ELR (cell line): Measurements from ENCODE around the gene RASA3.
"Not testable (repeated sequence)": the region's sequence is repeated elsewhere in the genome, so short reads cannot be mapped to it uniquely, and the experiment has no call there.

Source experiments
- DNase-seq: peaks from one replicate; pipeline ENCODE4 v3.0.0-alpha.2; 2015; ENCODE audit warnings: low read depth

Gene RASA3

DNA sequence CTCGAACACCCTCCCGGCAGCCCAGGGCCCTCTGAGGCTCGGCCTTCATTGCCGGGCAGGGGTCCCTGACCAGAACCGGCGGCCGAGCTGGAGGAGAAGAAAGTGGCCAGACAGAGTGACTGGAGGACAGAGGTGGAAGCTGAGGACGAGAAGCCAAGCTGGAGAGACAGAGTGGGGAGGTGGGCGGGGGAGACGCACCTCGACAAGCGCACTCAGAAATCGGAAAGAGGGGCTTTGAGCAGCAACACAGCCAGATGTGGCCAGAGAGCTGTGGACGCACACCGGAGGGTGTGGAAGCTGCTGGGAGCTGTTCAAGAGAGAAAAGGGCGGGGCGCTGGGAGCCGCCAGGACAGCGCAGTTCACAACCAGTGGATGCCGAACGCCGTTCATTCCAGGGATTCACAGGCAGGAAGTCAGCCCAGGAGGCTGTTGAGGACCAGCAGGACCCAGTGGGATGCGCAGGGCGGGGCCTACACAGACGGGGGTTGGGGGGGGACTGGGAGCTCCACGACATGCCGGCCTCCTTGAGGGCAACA is 130.3 kb downstream of the RASA3 start:
- DNase-seq, result no peak

DNA sequence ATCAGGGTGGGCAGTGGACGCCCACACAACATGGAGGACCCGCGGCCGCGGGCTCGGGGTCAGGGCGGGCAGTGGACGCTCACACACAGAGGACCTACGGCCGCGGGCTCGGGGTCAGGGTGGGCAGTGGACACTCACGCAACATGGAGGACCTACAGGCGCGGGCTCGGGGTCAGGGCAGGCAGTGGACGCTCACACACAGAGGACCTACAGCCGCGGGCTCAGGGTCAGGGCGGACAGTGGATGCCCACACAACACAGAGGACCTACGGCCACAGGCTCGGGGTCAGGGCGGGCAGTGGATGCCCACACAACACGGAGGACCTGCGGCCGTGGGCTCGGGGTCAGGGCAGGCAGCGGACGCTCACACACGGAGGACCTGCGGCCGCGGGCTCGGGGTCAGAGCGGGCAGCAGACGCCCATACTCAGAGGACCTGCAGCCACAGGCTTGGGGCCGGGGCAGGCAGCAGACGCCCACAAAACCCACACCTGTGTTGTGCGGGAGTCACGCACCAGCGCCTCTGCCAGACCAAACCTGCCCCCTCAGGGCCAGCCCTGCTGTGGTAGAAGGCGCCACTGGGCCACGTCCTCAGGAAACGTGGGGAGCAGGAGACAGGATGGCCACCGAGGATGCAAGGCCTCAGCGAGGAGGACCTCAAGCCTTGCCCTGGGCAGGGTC is 131.0 kb downstream of the RASA3 start:
- no peak for DNase-seq

GRCh38 chr13:114000151-114001040 is 132.0 kb downstream of the RASA3 start:
- no peak for DNase-seq

GRCh38 chr13:113999618-113999910 is 132.9 kb downstream of the RASA3 start:
- DNase-seq, result no peak

DNA sequence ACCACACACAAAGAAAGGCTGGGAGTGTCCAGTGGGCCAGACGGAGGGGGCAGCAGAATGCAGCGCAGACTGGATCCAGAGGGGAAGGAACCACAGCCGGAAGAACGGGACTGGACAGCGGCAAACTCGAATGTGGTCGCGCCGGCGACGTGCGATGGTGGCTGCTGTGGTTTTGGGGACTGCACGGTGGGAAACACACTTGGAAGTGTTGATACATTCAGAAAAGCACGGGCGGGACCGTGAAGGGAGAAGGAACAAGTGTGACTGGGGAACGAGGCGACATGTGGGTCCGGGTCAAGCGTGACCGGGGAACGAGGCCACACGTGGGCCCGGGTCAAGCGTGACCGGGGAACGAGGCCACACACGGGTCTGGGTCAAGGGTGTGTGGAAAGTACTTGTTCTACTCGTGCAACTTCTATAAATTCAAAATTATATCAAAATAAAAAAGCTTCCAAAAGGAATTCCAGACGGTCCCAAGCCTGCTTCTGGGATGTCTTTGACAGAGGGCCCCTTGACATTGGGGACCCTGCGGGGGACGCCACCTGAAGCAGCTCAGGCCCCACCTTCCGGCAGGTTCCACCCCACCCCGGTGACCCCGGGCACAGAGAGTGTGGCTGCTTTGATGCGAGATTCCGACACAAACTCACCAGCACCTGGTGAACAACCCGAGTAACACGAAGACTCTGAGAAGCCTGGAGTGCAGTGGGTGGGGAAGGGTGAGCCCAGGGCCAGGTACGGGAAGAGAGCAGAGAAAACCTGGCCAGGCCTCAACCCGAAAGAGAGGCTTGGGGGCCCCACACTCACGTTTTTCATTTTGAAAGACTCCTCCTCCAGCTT is 133.4 kb downstream of the RASA3 start:
- no peak for DNase-seq

- peak; percentile 64 for DNase-seq
Observed at GRCh38 chr13:113997845-113998751, 134.3 kb downstream of the RASA3 start.

- DNase-seq, result no peak
Observed at GRCh38 chr13:113996912-113997745, 135.3 kb downstream of the RASA3 start.

- DNase-seq, result no peak
Observed at GRCh38 chr13:113996081-113996911, 136.1 kb downstream of the RASA3 start.

- no peak for DNase-seq
Observed at GRCh38 chr13:113995051-113995601, 137.3 kb downstream of the RASA3 start.

DNA sequence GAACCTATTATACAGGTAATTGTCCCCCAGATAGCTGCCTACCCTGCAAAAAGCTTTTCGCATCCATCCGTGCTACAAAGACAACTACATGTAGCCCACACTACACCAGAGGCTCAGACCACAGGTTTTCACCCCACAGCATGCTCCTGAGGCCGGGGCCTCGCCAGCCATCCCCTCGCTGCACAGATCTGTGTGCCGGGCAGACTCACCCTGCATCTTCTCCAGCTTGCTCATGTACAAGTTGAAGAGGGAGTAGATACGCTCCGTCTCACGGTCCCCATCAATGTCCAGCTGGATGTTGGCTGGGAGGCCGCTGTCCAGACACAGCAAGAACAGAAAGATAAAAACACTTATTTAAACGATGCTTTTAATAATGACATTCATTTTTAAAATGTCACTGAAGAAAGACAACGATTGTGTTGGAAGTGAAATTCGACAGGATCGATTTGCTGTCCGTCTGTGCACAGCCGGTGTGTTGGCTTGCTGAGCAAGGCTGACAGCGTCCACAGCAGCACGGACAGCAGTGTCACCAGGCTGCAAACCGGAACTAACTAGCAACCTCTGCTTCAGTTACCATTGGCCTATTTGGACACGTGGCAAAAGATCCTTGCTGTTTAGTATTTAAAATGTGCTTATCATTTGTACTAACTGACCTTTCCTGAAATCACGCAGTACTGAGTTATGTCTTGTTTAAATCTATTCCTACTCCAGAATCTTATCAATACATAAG is 140.0 kb downstream of the RASA3 start:
- DNase-seq, result no peak

DNA sequence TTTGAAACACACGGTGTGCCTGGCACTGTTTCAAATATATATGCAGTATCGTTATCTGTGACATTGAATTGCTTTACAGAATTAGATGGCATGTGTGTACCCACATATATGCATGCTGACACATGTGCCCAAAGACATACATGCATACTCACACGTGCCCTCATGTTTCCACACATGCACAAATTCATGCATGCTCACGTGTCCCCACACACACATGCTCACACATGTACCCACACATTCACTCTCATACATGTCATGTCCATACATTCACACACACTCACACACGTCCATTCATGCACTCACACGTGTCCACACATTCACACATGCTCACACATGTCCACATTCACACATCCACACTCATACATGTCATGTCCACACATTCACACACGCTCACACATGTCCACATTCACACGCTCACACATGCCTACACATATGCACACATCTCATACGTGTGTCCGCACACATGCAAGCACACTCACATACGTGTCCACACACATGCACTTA is 140.7 kb downstream of the RASA3 start:
- DNase-seq, result no peak

GRCh38 chr13:113991191-113991669 is 141.2 kb downstream of the RASA3 start:
- no peak for DNase-seq

GRCh38 chr13:113990321-113990837 is 142.0 kb downstream of the RASA3 start:
- DNase-seq, result no peak

DNA sequence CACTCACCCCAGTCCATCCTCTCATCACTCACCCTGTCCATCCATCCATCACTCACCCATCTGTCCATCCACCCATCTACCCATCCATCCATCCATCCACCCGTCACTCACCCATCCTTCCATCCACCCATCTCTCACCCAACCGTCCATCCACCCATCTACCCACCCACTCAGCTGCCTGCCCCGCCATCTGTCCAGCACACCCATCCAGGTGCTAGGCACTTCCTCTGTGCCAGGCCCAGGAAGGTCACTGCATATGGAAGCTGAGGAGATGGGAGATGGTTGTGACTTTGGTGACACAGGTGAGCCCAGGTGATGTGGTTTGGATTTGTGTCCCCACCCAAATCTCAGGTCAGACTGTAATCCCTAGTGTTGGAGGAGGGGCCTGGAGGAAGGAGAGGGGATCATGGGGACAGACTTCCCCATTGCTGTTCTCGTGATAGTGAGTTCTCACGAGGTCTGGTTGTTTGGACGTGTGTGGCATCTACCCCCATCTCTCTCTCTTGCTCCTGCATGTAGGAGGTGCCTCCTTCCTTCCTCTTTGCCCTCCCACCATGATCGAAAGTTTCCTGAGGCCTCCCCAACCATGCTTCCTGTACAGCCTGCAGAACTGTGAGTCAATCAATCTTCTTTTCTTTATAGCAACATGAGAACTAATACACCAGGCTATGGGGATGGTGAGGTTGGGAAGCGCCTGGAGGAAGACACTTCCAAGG is 142.7 kb downstream of the RASA3 start:
- no peak for DNase-seq

DNA sequence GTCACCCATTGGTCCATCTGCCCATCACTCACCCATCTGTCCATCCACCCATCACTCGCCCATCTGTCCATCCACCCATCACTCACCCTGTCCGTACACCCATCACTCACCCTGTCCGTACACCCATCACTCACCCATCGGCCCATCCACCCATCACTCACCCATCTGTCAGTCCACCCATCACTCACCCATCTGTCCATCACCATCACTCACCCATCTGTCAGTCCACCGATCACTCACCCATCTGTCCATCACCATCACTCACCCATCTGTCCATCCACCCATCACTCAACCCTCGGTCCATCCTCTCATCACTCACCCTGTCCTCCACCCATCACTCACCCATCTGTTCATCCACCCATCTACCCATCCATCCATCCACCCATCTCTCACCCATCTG is 143.6 kb downstream of the RASA3 start:
- not testable (repeated sequence) for DNase-seq

DNA sequence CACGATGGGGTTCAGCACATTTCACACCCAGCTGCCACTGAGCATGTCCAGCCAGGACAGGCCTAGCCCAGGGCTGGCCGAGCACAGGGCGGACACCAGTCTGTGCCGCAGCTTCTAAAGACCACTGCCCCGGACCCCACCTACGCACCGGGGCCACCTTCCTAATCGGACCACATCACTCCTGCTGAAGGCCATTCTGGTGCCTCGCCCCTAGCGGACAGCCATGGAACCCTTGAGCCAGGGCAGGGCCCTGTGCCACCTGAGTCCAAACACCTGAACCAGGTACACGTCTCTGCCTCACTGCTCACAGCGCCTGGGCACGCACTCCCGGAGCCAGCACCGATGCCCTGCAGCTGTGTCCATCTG is 150.1 kb downstream of the RASA3 start:
- DNase-seq, result no peak

DNA sequence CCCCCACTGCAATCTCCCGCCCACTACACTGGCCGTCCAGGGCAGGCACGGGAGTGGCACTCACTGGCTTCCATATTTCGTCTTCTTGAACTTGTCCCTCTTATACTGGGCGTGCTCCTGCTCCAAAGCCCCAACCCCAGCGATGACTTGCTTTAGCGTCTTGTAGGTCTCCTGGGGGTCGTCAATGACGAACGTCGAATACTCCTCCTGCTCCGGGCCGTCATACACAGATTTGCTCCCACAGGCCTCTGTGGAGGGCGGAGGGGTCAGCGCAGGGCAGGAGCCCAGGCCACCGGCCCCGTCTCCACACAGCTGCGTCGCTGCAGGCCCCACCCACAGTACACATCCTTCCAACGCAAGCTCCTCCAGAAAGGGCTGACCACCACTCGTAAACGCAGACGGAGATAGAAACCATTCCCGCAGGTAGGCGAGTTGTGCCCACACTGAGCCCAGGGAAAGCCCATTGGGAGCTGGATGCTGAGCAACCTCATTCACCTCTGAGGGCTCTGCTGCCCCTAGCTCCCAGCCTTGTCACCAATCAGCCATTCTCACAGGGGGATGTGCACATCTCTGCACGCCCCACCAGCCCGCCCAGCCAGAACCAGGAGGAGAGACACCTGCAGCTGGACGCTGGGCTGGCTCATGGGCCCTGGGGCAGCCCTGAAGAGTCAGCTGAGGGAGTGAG is 150.7 kb downstream of the RASA3 start:
- DNase-seq, result no peak
